CD14-positive monocyte (primary cell): Measurements from ENCODE around the gene SASH1. TPM values are rescaled to one million over a fixed set of nuclear protein-coding genes. Genes with fewer than 3 reads are reported as not detected.

Source experiments
- DNase-seq, 3 donors: peaks; one replicate each; pipeline ENCODE4 v3.0.0-alpha.2; 2011 to 2022
- H2AFZ ChIP-seq: 2 replicates; pipeline ENCODE4 v1.6.0; 2012; ENCODE audit warnings: mild to moderate bottlenecking, low read depth, low read length, inconsistent platforms; ENCODE audit not compliant: insufficient read depth, poor library complexity, severe bottlenecking
- H3K27ac ChIP-seq, 2 donors: 1 replicate in 1 of 2; 2 replicates in 1 of 2; pipeline ENCODE4 v1.5.1; 2012 to 2013; ENCODE audit warnings: low read length in 2 of 2, control low read depth in 1 of 2, inconsistent platforms in 1 of 2, low read depth in 1 of 2, mild to moderate bottlenecking in 1 of 2
- H3K27me3 ChIP-seq, 2 donors: one replicate each; pipeline versions ENCODE4 v1.6.0 to v1.6.1; 2011 to 2013; ENCODE audit warnings: low read length in 2 of 2; ENCODE audit not compliant: control insufficient read depth in 2 of 2, insufficient read depth in 2 of 2
- H3K36me3 ChIP-seq, 2 donors: replicated peaks in 1 of 2; 1 replicate in 1 of 2; 2 replicates in 1 of 2; pipeline versions ENCODE4 v1.5.1 to v1.6.1; 2012 to 2013; ENCODE audit warnings: low read length in 2 of 2, control low read depth in 1 of 2, inconsistent platforms in 1 of 2, mild to moderate bottlenecking in 1 of 2; ENCODE audit not compliant: insufficient read depth in 2 of 2, control insufficient read depth in 1 of 2
- H3K4me1 ChIP-seq, 2 donors: 1 replicate in 1 of 2; 2 replicates in 1 of 2; pipeline versions ENCODE4 v1.5.1 to v1.6.1; 2012 to 2013; ENCODE audit warnings: low read length in 2 of 2, control low read depth in 1 of 2, inconsistent platforms in 1 of 2, mild to moderate bottlenecking in 1 of 2, moderate library complexity in 1 of 2; ENCODE audit not compliant: insufficient read depth in 2 of 2, control insufficient read depth in 1 of 2
- H3K4me2 ChIP-seq: replicated peaks from 2 replicates; pipeline ENCODE3; 2012; ENCODE audit warnings: low read length, moderate library complexity, mild to moderate bottlenecking; ENCODE audit not compliant: poor library complexity, severe bottlenecking; ENCODE audit errors: extremely low read depth
- H3K4me3 ChIP-seq, 3 experiments: fragments of 200-600 bp in 1 of 3; sonication (generic) in 1 of 3; replicated peaks in 1 of 3; 1 replicate in 2 of 3; 2 replicates in 1 of 3; pipeline ENCODE4 v1.5.1; 2011 to 2013; ENCODE audit warnings: low read length in 3 of 3, mild to moderate bottlenecking in 3 of 3, control low read depth in 2 of 3, low read depth in 2 of 3, inconsistent platforms in 1 of 3, moderate library complexity in 1 of 3
- H3K79me2 ChIP-seq: 2 replicates; pipeline ENCODE4 v1.6.0; 2012; ENCODE audit warnings: mild to moderate bottlenecking, control low read depth, inconsistent platforms, low read length, moderate library complexity; ENCODE audit not compliant: insufficient read depth
- H3K9ac ChIP-seq: 2 replicates; pipeline ENCODE4 v1.6.0; 2017; ENCODE audit warnings: low read length, mild to moderate bottlenecking; ENCODE audit not compliant: insufficient read depth, poor library complexity, severe bottlenecking
- H3K9me3 ChIP-seq, 2 donors: replicated peaks in 1 of 2; 1 replicate in 1 of 2; 2 replicates in 1 of 2; pipeline versions ENCODE4 v1.5.1 to v1.6.1; 2012 to 2013; ENCODE audit warnings: low read length in 2 of 2, control low read depth in 1 of 2; ENCODE audit not compliant: control insufficient read depth in 1 of 2, insufficient read depth in 1 of 2
- H4K20me1 ChIP-seq: 2 replicates; pipeline ENCODE4 v1.6.0; 2012; ENCODE audit warnings: mild to moderate bottlenecking, low read length, control low read depth, moderate library complexity; ENCODE audit not compliant: insufficient read depth
- H3K27ac Mint-ChIP-seq, 7 donors: one replicate each; pipeline ENCODE4 v1.8.0; 2020; ENCODE audit warnings: mild to moderate bottlenecking in 7 of 7, mixed read lengths in 7 of 7, moderate library complexity in 6 of 7, inconsistent platforms in 2 of 7
- H3K27me3 Mint-ChIP-seq, 3 donors: one replicate each; pipeline ENCODE4 v1.8.0; 2021 to 2022; ENCODE audit warnings: low read depth in 3 of 3, mild to moderate bottlenecking in 3 of 3, mixed read lengths in 3 of 3, moderate library complexity in 3 of 3, inconsistent platforms in 1 of 3
- H3K36me3 Mint-ChIP-seq, 2 donors: one replicate each; pipeline ENCODE4 v1.8.0; 2020; ENCODE audit warnings: mixed read lengths in 2 of 2, inconsistent platforms in 1 of 2, mild to moderate bottlenecking in 1 of 2
- H3K4me1 Mint-ChIP-seq: one replicate; pipeline ENCODE4 v1.8.0; 2020; ENCODE audit warnings: mild to moderate bottlenecking, mixed read lengths
- H3K4me3 Mint-ChIP-seq, 2 donors: one replicate each; pipeline ENCODE4 v1.8.0; 2020; ENCODE audit warnings: mild to moderate bottlenecking in 2 of 2, mixed read lengths in 2 of 2, moderate library complexity in 1 of 2
- H3K9me3 Mint-ChIP-seq, 7 donors: one replicate each; pipeline ENCODE4 v1.8.0; 2020 to 2022; ENCODE audit warnings: mixed read lengths in 7 of 7, mild to moderate bottlenecking in 6 of 7, moderate library complexity in 6 of 7, inconsistent platforms in 2 of 7
- WGBS: methylation state at CpG from one replicate; pipeline ENCODE4 v1.1.5; 2013; ENCODE audit warnings: missing lambda C conversion rate; ENCODE audit not compliant: insufficient coverage; 5-methylcytosine and 5-hydroxymethylcytosine counted together
- intact Hi-C, 2 donors: fragments of 100-400 bp; cut with micrococcal nuclease; formaldehyde crosslinking; loops; one replicate each; pipeline versions ENCODE4 v1.15.0 to v1.15.1; 2023
- polyA plus RNA-seq, 3 donors: library from polyadenylated mRNA; depleted of rRNA in 1 of 3; unstranded in 2 of 3; stranded (reverse) in 1 of 3; fragments of 300-500 nt in 2 of 3; fragments of >200 nt in 1 of 3; fragmentation: Illumina TruSeq in 2 of 3; gene quantifications; 1 replicate in 2 of 3; 2 replicates in 1 of 3; pipeline ENCODE4 v1.2.3, GENCODE V29; 2012 to 2021
- TF ChIP-seq, protein P1 (sequence below): fragments of 200-600 bp; IDR thresholded peaks from one replicate; pipeline ENCODE4 v1.8.0; 2022; ENCODE audit warnings: antibody characterized with exemption, mild to moderate bottlenecking

Gene SASH1
- polyA plus RNA-seq, 3 donors, result 0.90 to 5.1 (median 4.7) TPM

DNA sequence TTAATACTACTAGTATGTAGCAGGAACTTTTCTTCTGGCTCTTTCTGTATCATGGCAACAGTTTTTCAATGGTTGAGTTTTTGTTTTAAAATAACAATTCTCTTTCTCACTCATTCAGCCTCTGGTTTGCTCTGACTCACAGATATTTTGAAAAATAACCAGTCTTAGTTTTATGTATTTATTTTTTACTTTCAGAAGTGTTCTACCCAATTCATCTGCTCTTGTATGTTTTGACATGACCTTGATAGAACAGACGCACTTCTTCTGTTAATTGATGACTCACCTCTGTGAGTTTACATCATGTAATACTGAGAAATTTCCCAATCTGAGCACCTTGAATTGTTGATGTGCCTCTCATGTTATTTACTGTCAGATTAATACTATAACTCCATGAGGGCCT, 178.9 kb downstream of the SASH1 start:
- Histone ChIP-seq H4K20me1 (no peaks in the 10 kb centered on the region), H3K36me3 (no peaks in the 10 kb centered on the region), H3K27me3 (no peaks in the 10 kb centered on the region), H3K27ac (no peak overlapping the region), H3K9ac (no peak overlapping the region), H3K79me2 (no peaks in the 10 kb centered on the region), H3K4me1 (no peaks in the 10 kb centered on the region), H3K4me3 (no peak overlapping the region), H3K4me2 (no peak overlapping the region), H3K9me3 (peaks cover 0 to 6% of the 10 kb centered on the region in 2 donors), H2AFZ (no peak overlapping the region)
- Mint-ChIP-seq H3K4me3 (no peak overlapping the region), H3K4me1 (peaks cover 4% of the 10 kb centered on the region), H3K27me3 (peaks cover 0 to 8% (median 3%) of the 10 kb centered on the region in 3 donors), H3K27ac (no peak overlapping the region), H3K9me3 (peaks cover 0 to 7% (median 3%) of the 10 kb centered on the region in 7 donors), H3K36me3 (peaks cover 5 to 9% of the 10 kb centered on the region in 2 donors)
- TF ChIP-seq, protein P1, sequence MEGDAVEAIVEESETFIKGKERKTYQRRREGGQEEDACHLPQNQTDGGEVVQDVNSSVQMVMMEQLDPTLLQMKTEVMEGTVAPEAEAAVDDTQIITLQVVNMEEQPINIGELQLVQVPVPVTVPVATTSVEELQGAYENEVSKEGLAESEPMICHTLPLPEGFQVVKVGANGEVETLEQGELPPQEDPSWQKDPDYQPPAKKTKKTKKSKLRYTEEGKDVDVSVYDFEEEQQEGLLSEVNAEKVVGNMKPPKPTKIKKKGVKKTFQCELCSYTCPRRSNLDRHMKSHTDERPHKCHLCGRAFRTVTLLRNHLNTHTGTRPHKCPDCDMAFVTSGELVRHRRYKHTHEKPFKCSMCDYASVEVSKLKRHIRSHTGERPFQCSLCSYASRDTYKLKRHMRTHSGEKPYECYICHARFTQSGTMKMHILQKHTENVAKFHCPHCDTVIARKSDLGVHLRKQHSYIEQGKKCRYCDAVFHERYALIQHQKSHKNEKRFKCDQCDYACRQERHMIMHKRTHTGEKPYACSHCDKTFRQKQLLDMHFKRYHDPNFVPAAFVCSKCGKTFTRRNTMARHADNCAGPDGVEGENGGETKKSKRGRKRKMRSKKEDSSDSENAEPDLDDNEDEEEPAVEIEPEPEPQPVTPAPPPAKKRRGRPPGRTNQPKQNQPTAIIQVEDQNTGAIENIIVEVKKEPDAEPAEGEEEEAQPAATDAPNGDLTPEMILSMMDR, result no peak
- intact Hi-C loops, result no loop called here
- WGBS, result no CpG with 5 or more reads among the region's 1 CpG
- DNase-seq, result no peak

DNA sequence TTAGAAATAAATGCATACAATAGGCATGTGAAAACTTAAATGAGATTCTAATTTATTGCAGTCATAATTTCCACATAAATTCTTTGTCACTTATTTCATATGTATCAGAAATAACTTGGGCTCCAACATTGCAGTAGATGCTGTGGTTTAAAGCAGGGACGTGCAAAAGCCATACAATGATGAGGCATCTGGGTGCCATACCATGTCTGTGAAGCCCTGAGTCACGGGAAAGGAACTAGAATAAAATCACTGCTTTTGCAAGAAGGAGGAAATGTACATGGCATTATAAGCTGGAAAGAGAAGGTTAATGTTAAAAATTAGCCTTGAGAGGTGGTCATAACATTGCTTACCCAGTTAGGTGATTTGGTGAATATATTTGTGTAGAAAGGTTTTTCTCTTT, 180.4 kb downstream of the SASH1 start:
- no peaks in the 10 kb centered on the region for H3K36me3 ChIP-seq
- intact Hi-C loops, result no loop called here
- WGBS, result no CpG with 5 or more reads among the region's 2 CpGs
- Mint-ChIP-seq H3K27ac (no peak overlapping the region), H3K4me1 (no peaks in the 10 kb centered on the region), H3K27me3 (peaks cover 0 to 11% (median 3%) of the 10 kb centered on the region in 3 donors), H3K4me3 (no peak overlapping the region), H3K9me3 (peaks cover 0 to 7% (median 3%) of the 10 kb centered on the region in 7 donors), H3K36me3 (peaks cover 5 to 13% of the 10 kb centered on the region in 2 donors)
- TF ChIP-seq, protein P1, result no peak
- no peak overlapping the region for H3K9ac ChIP-seq
- H3K27ac ChIP-seq, result no peak overlapping the region
- H3K27me3 ChIP-seq, result no peaks in the 10 kb centered on the region
- no peaks in the 10 kb centered on the region for H3K79me2 ChIP-seq
- H4K20me1 ChIP-seq, result no peaks in the 10 kb centered on the region
- no peak overlapping the region for H2AFZ ChIP-seq
- no peaks in the 10 kb centered on the region for H3K4me1 ChIP-seq
- no peak for DNase-seq
- no peak overlapping the region for H3K4me2 ChIP-seq
- H3K4me3 ChIP-seq, result no peak overlapping the region
- H3K9me3 ChIP-seq, result peaks cover 0 to 6% of the 10 kb centered on the region in 2 donors
